HG02840 (cell line): ENCODE data around the gene GATA3.
"Not testable (repeated sequence)": the region's sequence is repeated elsewhere in the genome, so short reads cannot be mapped to it uniquely, and the experiment has no call there.

Experiments
- ATAC-seq: cut with Tn5 transposase; IDR thresholded peaks from one replicate; pipeline ENCODE4 v1.9.1; 2021; ENCODE audit warnings: mild to moderate bottlenecking, moderate library complexity, moderate number of reproducible peaks; ENCODE audit not compliant: unreplicated experiment, low FRiP score

GATA3 gene

GRCh38 chr10:8054494-8055407 lies at the start of gene GATA3:
Gene GATA3 (plus strand): TSS chr10:8054688. CDS start chr10:8055656, 968 bp downstream.
- ATAC-seq: peak; percentile 36

GRCh38 chr10:8006274-8006999 lies 48.1 kb upstream of the GATA3 start:
- no peak for ATAC-seq

- no peak for ATAC-seq
Observed at GRCh38 chr10:8009031-8009430, 45.5 kb upstream of the GATA3 start.

- ATAC-seq: no peak
Observed at GRCh38 chr10:8013006-8013405, 41.5 kb upstream of the GATA3 start.

- ATAC-seq: no peak
Observed at GRCh38 chr10:8013619-8014018, 40.9 kb upstream of the GATA3 start.

GRCh38 chr10:8014649-8015048 lies 39.8 kb upstream of the GATA3 start:
- no peak for ATAC-seq

GRCh38 chr10:8017277-8017676 lies 37.2 kb upstream of the GATA3 start:
- ATAC-seq: no peak

GRCh38 chr10:8023321-8023720 lies 31.2 kb upstream of the GATA3 start:
- ATAC-seq: no peak

- no peak for ATAC-seq
Observed at GRCh38 chr10:8023851-8024250, 30.6 kb upstream of the GATA3 start.

GRCh38 chr10:8026349-8027259 lies 27.9 kb upstream of the GATA3 start:
- no peak for ATAC-seq

- ATAC-seq: not testable (repeated sequence)
Observed at GRCh38 chr10:8031211-8031610, 23.3 kb upstream of the GATA3 start.

- ATAC-seq: no peak
Observed at GRCh38 chr10:8032558-8032957, 21.9 kb upstream of the GATA3 start.

- ATAC-seq: no peak
Observed at GRCh38 chr10:8033812-8034465, 20.5 kb upstream of the GATA3 start.

GRCh38 chr10:8034466-8035005 lies 20.0 kb upstream of the GATA3 start:
- ATAC-seq: no peak

GRCh38 chr10:8035006-8035640 lies 19.4 kb upstream of the GATA3 start:
- no peak for ATAC-seq

- no peak for ATAC-seq
Observed at GRCh38 chr10:8035641-8036470, 18.6 kb upstream of the GATA3 start.

GRCh38 chr10:8036506-8037198 lies 17.8 kb upstream of the GATA3 start:
- ATAC-seq: no peak
